ENCODE results near the gene KLHL3.

DNA sequence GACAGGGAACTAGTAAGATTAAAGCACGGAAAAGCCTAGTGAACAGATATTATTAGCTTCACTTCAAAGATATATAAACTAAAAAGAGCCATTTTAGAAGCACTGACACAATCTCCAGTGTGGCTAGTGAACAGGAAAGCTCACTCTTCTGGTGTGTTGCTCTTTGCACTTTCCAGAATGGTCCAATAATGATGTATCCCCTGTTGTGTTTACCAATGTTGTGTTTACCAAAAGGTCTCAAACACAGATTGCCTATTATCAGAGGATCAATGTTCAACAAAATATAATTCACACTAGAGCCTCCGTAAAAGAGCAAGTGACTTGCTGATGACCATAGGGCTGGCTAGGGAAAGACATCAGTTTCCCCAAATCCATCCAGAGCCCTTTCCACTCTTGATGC lies 11.6 kb downstream of the KLHL3 start:
- TF ChIP-seq, protein P1, sequence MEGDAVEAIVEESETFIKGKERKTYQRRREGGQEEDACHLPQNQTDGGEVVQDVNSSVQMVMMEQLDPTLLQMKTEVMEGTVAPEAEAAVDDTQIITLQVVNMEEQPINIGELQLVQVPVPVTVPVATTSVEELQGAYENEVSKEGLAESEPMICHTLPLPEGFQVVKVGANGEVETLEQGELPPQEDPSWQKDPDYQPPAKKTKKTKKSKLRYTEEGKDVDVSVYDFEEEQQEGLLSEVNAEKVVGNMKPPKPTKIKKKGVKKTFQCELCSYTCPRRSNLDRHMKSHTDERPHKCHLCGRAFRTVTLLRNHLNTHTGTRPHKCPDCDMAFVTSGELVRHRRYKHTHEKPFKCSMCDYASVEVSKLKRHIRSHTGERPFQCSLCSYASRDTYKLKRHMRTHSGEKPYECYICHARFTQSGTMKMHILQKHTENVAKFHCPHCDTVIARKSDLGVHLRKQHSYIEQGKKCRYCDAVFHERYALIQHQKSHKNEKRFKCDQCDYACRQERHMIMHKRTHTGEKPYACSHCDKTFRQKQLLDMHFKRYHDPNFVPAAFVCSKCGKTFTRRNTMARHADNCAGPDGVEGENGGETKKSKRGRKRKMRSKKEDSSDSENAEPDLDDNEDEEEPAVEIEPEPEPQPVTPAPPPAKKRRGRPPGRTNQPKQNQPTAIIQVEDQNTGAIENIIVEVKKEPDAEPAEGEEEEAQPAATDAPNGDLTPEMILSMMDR (IDR thresholded peaks at IDR 0.05): no peak
- no peak for TF ChIP-seq POLR2A (IDR thresholded peaks at IDR 0.05)
